ENCODE data around the gene ACADS. TPM values are rescaled to one million over a fixed set of nuclear protein-coding genes. Genes with fewer than 3 reads are reported as not detected.
A peak's percentile ranks its signal among the peaks of the same experiment; 100 is the strongest.

ACADS gene
- polyA plus RNA-seq, 1 donor (not counting 4 experiments of a cell fraction or from before 2014, with no cell fraction given): 2.2 TPM

GRCh38 chr12:120712610-120713009 lies 13.0 kb upstream of the ACADS start:
- dilution Hi-C loops (cut with MboI; ENCODE audit: extremely low pct_ligation_motif_present, low sequenced_read_pairs): no loop called here
- Histone ChIP-seq H2AFZ (ENCODE audit: control insufficient read depth, low read length) (no peak overlapping the region), H3K9me3 (ENCODE audit: control insufficient read depth, low read depth, low read length) (no peaks in the 10 kb centered on the region), H4K20me1 (ENCODE audit: control insufficient read depth, extremely low read depth, insufficient read depth, low read length) (no peaks in the 10 kb centered on the region), H3K27ac (ENCODE audit: control insufficient read depth, insufficient read depth, low read length) (no peak overlapping the region), H3K4me2 (ENCODE audit: control insufficient read depth, extremely low read depth, insufficient read depth, low read depth, low read length) (no peak overlapping the region), H3K9ac (ENCODE audit: control insufficient read depth, extremely low read depth, insufficient read depth, low read length) (no peak overlapping the region), H3K4me1 (ENCODE audit: control insufficient read depth, extremely low read depth, insufficient read depth, low read length) (peaks cover 13% of the 10 kb centered on the region), H3K9me1 (ENCODE audit: control insufficient read depth, extremely low read depth, insufficient read depth, low read length) (no peaks in the 10 kb centered on the region), H3K79me2 (ENCODE audit: control insufficient read depth, insufficient read depth, low read length) (peaks cover 15% of the 10 kb centered on the region), H3K4me3 (ENCODE audit: control insufficient read depth in 2 of 3, extremely low read depth in 1 of 3, insufficient read depth in 2 of 3, low read depth in 1 of 3, low read length in 3 of 3) (no peak overlapping the region), H3K27me3 (ENCODE audit: control insufficient read depth, extremely low read depth, insufficient read depth, low read length) (no peaks in the 10 kb centered on the region), H3K36me3 (ENCODE audit: control insufficient read depth in 2 of 2, extremely low read depth in 1 of 2, insufficient read depth in 2 of 2, low read length in 2 of 2) (peaks cover 15 to 28% of the 10 kb centered on the region in 2 experiments)
- TF ChIP-seq CTCF (optimal IDR thresholded peaks at IDR 0.05 in 1 of 3, IDR thresholded peaks at IDR 0.05 in 1 of 3, conservative IDR thresholded peaks at IDR 0.05 in 1 of 3; ENCODE audit: extremely low read depth in 1 of 3, insufficient read depth in 2 of 3, low read length in 3 of 3) (no peak), EZH2 (IDR thresholded peaks at IDR 0.05; ENCODE audit: low read length) (no peak)
- DNase-seq (ENCODE audit: low read depth, low spot score) (no peak), FAIRE-seq (no peak)

- no peak overlapping the region for H3K9ac ChIP-seq (ENCODE audit: control insufficient read depth, extremely low read depth, insufficient read depth, low read length)
- H3K9me1 ChIP-seq (ENCODE audit: control insufficient read depth, extremely low read depth, insufficient read depth, low read length): no peaks in the 10 kb centered on the region
- FAIRE-seq: peak; percentile 76
- no peak overlapping the region for H3K4me2 ChIP-seq (ENCODE audit: control insufficient read depth, extremely low read depth, insufficient read depth, low read depth, low read length)
- H3K27ac ChIP-seq (ENCODE audit: control insufficient read depth, insufficient read depth, low read length): no peak overlapping the region
- peak; percentile 50 for DNase-seq (ENCODE audit: low read depth, low spot score)
- H3K9me3 ChIP-seq (ENCODE audit: control insufficient read depth, low read depth, low read length): no peaks in the 10 kb centered on the region
- peaks cover 13% of the 10 kb centered on the region for H3K4me1 ChIP-seq (ENCODE audit: control insufficient read depth, extremely low read depth, insufficient read depth, low read length)
- H4K20me1 ChIP-seq (ENCODE audit: control insufficient read depth, extremely low read depth, insufficient read depth, low read length): no peaks in the 10 kb centered on the region
- H3K36me3 ChIP-seq (ENCODE audit: control insufficient read depth in 2 of 2, extremely low read depth in 1 of 2, insufficient read depth in 2 of 2, low read length in 2 of 2): peaks cover 17 to 34% of the 10 kb centered on the region in 2 experiments
- H3K27me3 ChIP-seq (ENCODE audit: control insufficient read depth, extremely low read depth, insufficient read depth, low read length): no peaks in the 10 kb centered on the region
- dilution Hi-C loops (cut with MboI; ENCODE audit: extremely low pct_ligation_motif_present, low sequenced_read_pairs): no loop called here
- H3K79me2 ChIP-seq (ENCODE audit: control insufficient read depth, insufficient read depth, low read length): peaks cover 15% of the 10 kb centered on the region
- H2AFZ ChIP-seq (ENCODE audit: control insufficient read depth, low read length): no peak overlapping the region
- TF ChIP-seq EZH2 (IDR thresholded peaks at IDR 0.05; ENCODE audit: low read length) (no peak), CTCF (optimal IDR thresholded peaks at IDR 0.05 in 1 of 3, IDR thresholded peaks at IDR 0.05 in 1 of 3, conservative IDR thresholded peaks at IDR 0.05 in 1 of 3; ENCODE audit: extremely low read depth in 1 of 3, insufficient read depth in 2 of 3, low read length in 3 of 3) (peak; percentile 73 to 87 (median 82))
- H3K4me3 ChIP-seq (ENCODE audit: control insufficient read depth in 2 of 3, extremely low read depth in 1 of 3, insufficient read depth in 2 of 3, low read depth in 1 of 3, low read length in 3 of 3): no peak overlapping the region
Observed at GRCh38 chr12:120713861-120714482, 11.7 kb upstream of the ACADS start.

Measured in keratinocyte (primary cell).